ENCODE data around the gene MYO1D.
"Not testable (repeated sequence)": the region's sequence is repeated elsewhere in the genome, so short reads cannot be mapped to it uniquely, and the experiment has no call there.

The MYO1D gene

DNA sequence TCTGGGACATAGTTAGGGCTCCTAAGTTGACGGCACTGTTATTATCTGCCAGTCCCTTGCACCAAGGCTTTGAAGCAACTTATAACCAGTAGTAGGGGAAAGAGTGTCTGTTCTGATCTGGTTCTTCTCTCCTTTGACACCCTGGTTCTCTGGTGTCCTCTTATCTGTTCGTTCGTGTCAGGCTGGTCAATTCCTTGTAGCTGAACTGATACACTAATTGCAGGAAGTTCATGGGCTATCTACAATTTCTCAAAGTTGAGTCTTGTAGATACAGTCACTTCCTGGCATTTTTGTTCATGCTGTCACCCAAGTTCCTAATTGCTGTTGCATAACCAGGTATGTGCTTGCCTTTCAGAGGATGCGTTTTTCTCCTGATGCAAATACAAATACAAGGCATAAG lies 17.3 kb upstream of the MYO1D start:
- no peak for DNase-seq (ENCODE audit: low spot score)

DNA sequence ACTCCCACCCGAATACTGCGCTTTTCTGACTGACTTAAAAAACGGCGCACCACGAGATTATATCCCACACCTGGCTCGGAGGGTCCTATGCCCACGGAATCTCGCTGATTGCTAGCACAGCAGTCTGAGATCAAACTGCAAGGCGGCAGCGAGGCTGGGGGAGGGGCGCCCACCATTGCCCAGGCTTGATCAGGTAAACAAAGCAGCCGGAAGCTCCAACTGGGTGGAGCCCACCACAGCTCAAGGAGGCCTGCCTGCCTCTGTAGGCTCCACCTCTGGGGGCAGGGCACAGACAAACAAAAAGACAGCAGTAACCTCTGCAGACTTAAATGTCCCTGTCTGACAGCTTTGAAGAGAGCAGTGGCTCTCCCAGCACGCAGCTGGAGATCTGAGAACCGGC lies 10.5 kb upstream of the MYO1D start:
- not testable (repeated sequence) for DNase-seq (ENCODE audit: low spot score)

DNA sequence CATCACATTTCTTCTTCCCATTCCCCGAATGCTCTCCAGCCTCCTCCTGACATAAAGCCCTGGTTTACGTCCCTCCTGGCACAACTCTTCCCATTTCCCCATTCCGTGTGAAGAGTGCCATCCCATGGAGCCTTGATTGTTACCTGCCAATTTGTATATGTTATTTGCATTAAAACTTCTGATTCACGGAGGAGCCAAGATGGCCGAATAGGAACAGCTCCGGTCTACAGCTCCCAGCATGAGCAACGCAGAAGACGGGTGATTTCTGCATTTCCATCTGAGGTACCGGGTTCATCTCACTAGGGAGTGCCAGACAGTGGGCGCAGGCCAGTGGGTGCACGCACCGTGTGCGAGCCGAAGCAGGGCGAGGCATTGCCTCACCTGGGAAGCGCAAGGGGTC lies 10.0 kb upstream of the MYO1D start:
- not testable (repeated sequence) for DNase-seq (ENCODE audit: low spot score)

DNA sequence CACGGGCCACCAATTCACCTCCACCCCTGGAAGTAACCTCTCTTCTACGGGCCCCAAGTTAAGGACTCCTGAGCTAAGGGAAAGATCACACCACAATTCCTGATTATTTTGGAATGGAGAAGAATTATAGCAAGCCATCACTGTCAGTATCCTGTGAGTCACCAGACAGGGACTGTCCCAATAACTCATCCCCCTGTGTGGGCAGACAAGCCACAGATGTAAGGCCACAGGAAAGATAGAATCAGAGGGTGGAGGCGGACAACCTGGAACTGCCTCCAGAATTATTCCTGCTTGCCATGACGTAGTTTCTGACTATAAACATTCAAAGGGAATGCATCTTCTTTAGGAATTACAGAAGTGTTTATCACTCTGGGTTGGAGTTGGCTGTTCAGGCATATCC lies 5.8 kb upstream of the MYO1D start:
- DNase-seq (ENCODE audit: low spot score) = no peak

DNA sequence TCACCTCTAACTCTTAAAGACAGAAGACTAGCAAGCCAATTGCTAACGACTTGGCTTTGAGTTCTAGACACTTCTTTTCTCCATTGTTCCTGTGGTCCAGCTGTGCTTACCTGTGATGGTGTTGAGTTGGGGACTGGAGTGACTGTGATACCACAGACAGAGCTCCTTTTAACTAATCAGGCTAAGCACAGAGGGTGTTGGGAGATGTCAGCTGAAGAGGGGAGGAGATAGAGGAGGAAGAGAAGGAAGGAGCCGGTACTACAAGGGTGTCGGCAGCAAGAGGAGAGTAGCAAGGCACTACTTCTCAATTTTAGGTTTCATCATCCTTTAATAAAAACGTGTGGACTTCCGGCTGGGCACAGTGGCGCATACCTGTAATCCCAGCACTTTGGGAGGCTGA lies 5.1 kb upstream of the MYO1D start:
- DNase-seq (ENCODE audit: low spot score) = no peak

DNA sequence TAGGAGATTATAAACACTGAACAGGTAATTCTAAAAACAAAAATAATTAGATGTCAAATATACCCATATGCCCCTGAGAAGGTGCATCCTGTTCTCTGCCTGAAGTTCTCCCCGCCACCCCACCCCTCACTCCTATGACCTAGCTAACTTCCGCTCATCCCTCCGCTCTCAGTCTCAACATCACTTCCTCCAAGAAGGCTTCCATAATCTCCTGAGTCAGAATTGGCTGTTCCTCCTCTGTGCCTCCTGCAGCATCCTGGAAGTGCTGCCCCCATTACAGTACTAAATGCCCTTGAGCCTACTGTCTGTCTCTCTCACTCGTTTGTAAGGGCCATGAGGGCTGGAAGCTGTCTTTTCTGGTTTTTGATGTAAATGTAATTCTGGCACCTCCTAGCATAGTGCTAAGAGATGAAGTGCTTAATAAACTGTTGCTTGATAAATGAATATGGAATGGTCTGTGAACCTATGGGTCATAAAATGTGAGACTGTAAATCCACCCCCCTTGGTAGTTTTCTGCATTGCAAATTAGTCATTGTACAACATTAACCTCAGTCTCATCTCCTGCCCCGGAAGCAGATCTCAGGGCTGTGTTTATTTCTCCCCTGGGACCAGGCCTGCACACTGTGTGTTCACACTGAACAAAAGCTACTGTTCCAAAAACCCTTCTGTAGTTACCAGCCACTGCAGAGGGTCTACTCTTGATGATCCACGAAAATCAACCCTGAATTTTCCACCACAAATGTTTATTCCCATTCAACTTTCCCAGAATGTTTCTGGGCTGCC lies 3.9 kb upstream of the MYO1D start:
- DNase-seq (ENCODE audit: low spot score) = no peak

DNA sequence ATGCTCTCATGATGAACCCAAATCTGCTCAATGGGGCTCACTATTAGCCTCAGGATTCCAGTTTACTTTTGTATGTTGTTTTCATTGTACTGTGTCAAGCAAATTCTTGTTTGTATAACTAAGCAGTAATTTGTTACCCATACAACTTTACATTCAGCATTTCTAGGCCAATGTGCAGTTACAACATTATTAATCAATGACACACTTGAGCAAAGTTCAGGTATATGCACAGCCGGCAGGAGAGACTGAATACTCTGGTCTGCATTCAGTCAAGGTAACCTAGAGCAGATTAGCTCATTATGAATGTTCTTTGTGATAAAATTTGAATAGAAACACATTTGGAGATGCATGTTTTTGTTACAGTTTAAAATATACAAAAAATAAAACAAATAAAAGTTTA lies 2.2 kb upstream of the MYO1D start:
- no peak for DNase-seq (ENCODE audit: low spot score)

DNA sequence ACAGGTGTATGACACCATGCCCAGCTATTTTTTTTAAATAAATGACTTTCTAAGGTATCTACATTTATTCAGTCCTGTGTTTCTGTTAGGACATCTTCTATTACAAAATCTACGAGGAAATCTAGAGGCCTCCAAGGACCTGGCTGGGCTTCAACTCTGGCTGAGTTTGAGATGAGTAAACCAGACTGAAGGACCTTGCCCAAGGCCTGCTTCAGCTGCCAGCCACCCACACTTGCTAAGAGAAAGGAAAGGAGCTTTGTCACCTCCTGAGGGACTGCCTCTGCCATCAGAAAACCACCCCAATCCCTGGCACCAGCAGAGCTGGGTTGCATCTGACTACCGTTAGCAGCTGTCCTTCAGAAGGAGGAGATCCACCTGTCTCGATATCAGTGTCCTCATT lies 1.3 kb upstream of the MYO1D start:
- DNase-seq (ENCODE audit: low spot score) = no peak

DNA sequence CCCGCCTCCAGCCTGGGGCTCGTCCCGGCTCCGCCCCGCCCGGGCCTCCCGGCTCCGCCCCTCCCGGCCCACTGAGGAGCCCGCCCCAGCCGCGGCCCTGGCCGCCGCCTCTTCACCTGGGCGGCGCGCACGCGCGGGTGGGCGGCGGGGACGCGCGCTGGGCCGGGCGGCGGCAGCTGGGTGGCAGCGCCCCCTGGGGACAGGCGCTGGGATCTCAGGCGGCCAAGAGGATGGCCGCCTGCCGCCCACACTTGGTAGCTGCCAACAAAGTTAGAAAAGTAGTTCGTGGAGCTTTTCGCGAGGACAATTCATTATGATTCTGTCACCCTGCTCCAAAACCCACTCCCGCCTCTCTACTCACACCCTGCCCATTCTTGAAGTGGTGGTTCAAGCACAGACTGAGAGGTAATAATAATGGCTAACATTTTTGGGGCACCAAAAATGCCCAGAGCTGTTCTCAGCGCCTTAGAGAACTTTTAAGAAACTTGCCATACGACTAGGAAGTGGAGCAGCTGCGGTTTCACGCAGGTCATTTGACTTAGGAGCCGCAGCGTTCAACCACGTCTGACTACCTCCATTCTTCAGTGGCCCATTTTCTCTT lies 340 bp upstream of the MYO1D start:
- DNase-seq (ENCODE audit: low spot score) = peak; percentile 85

DNA sequence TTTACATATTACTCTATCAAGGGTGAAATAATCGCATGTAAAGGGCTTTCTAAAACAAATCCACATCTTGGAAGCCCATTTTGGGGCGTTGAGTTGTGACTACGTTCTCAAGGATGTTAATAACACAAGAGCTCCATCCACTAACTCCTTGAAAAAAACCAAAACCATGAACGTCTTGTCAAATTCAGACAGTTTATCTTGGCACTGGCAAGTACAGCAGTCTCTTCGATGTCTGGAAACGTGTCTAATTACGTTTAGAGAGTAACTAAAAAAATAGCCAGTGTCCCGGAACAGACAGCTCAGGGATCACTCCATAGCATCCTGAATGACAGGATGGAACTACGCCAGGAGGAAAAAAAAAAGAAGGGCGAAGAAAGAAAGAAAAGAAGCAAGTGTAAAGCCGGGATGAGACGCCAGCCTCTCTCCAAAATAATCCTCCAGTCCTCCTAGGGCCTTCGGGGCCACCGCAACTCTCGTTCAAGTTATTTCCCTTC lies 954 bp downstream of the MYO1D start:
- no peak for DNase-seq (ENCODE audit: low spot score)

DNA sequence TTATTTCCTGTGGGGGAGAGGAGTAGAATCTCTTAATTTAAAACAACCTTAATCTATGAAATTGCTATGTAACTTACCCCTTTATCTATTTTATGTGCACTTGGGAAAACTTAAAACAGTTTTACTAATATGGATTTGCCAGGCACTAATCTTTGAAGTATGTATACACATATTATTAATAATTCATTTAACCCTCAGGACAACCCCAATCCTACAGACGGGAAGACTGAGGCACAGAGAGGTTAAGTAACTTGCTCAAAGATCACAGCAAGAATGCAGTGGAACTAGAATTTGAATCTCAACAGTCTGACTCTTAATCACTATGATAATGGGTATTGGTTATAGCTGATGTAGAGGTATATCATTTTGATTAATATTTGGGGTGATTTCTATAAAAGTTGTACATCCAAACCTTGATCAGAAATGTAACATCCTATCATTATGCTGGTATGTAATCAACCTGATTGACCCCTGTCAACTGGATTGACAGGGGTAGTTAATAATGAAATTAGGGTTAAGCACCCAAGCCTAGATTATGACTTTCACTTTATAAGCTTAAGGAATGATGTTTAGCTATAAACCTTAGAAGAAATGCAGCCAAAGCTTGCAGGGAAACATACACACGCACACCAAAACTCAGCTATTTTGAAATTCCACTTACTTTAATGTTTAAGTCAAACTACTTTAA lies 1.6 kb downstream of the MYO1D start:
- DNase-seq (ENCODE audit: low spot score) = no peak

DNA sequence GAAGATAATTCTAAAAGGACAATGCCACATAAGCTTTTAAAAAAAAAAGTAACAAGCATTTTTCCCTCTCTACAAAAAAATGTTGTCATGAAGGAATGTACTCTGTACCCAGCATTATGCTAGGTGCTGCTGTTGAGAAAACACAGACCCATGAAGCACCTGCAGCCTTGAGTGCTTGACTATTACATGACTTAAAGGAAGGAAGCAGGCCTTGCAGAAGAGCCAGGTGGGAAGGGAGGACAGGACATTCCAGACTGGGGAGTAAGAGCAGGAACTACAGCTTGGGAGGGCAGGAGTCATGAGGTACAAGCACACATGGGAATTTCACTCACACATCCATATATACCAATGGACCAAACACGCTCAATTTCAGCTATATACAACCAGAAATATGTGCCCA lies 3.8 kb downstream of the MYO1D start:
- no peak for DNase-seq (ENCODE audit: low spot score)

DNA sequence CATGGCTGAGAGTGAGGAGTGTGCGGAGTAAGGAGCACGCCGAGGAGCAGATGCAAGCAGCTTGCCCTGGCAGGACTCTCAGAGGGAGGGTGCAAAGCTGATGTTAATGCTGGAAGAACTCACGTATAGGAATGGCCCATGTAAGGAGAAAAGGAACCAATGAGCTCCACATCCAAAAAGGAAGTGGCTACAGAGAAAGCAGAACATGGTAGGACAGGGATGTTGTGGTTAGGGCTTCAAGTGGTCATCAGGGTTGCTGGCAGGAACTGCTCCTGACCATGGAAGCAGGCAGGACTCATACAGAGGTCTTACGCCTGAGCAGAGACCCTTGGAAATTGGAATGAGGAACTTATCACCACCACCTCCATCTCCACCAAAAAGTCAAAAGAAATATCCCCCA lies 5.2 kb downstream of the MYO1D start:
- DNase-seq (ENCODE audit: low spot score) = peak; percentile 74

DNA sequence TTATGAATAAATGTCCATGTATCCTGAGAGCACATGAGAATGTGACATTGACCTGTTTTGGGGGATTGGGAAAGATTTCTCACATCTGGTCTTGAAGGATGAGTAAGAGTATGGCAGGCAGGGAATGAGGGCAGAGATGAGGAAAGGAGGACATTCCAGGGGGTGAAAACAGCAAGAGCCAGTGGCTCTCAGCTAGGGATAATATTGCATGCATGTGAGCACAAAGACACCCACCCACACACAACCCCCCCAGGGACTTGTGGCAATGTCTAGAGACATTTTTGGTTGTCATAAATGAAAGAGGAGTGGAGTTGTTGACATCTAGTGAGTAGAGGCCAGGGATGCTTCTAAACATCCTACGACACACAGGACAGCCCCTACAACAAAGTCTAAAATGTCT lies 6.0 kb downstream of the MYO1D start:
- no peak for DNase-seq (ENCODE audit: low spot score)

DNA sequence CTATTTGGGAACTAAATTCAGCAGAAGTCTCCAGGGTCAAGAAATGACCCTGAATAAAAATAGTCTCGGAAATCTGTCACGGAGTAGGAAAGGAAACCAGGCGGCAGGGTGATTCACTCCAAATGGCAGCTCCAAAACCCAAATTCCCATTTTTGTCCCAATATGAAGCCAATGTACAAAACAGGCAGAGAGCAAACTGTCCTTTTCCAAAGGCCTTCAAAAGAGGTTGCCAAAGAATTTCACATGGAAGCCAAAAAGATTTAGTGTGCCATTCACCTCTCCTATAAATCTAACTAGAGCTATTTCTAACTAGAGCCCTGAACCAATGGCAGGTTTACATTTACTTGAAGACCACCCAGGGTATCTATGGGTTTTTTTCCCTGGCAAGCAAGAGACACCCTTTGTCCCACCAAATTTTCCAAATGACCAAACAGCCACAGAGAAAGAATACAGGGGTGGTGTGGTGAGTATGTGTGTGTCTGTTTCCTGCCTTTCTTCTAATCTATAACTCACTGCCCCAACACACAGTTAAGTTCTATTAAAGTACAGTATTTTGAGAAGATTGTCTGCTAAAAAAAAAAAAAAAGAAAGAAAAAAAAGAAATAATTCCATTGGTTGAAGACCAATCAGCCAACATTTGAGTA lies 6.8 kb downstream of the MYO1D start:
- DNase-seq (ENCODE audit: low spot score) = no peak

DNA sequence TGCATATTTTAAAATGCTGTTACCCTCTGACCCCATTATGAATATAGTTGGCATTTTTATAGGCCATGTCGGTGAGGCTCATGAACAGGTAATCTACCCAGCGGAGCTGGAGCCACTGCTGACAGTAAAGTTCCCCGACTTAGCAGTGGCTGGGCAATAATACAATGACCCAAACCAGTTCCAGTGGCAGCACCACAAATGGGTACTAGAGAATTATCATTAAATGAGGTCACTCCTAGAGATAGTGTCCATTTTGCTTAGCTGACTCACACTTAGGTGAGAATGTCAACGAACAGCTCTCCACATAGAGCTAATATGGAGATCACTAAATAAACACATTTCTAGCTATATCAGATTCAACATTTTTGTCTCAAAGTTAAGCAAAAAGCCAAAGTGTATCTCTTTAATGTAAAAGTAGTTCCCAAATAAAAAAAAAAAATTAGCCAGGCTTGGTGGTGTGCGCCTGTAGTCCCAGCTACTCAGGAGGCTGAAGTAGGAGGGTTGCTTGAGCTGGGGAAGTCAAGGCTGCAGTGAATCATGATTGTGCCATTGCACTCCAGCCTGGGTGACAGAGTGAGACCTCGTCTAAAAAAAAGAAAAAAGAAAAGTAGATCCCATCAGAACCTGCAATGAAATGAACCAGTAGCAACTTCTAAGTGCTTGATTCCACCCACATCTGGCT lies 7.4 kb downstream of the MYO1D start:
- no peak for DNase-seq (ENCODE audit: low spot score)

DNA sequence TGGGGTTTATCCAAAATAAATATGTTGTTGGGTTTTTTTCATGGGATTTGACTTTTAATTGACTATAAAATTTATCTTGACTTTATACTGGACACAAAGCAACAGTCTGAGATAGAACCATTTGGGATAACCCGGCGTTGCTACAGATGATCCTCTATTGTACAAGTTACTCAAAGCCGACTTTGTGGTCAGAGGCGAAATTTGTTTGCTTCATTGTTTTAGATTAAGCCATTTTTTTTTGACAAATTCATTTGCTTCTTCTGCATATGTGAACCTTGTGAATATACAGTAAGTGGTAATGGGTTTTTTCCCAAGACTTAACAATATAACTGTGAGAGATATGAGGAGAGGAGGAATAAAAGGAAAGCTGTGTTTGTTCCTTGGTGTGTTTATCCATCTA lies 11.8 kb downstream of the MYO1D start:
- DNase-seq (ENCODE audit: low spot score) = peak; percentile 37

DNA sequence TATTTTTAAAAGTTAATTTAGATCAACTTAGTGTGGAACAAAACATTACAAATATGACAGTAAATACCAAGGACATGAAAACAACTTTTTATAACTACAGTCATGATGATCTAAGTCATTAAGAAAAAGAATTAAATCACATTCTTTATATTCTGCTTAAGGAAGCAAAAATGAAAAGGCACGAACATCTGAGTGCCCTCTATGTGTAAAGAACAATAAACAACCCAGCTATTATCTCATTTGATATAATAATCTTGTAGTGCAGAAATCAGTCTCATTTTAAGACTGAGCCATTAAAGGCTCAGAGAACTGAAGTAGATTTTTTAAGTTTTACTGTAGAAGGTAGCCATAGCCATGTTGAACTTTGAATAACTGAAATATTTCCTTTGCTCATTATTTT lies 13.4 kb downstream of the MYO1D start:
- DNase-seq (ENCODE audit: low spot score) = no peak

DNA sequence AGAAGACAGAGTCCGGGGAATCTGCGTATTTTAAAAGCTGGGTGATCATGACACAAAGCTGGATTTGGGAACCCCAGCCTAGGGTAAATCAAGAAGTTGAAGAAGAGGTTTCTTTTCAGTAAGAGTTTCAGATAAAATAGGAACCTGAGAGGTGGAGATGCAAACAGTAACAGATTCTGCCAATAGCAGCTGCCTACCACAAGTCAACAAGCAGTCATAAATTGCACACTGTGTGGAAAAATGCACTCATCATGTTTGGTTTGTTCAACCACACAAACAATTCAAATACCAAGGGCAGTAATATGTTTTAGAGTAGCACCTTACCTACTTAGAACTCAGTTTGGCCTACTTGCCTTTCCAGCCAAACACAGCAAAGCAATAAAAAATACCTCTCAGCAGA lies 14.0 kb downstream of the MYO1D start:
- DNase-seq (ENCODE audit: low spot score) = no peak

DNA sequence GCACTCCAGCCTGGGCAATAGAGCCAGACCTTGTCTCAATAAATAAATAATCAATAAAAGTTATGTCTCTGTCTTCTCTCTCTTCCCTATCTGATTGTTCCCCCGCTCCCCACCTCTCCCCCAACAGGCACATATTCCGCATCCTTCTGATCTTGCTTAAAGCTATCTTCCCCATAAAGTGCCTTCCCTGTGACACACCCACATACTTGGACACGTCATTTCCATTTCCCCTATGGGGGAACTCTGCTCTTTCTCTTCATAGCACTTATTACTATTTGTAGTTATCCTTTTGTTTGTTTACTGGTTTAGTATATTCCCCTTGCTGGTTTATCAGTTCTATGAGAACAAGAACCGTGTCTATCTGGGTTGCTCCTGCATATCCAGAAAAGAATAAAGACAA lies 14.9 kb downstream of the MYO1D start:
- no peak for DNase-seq (ENCODE audit: low spot score)

DNA sequence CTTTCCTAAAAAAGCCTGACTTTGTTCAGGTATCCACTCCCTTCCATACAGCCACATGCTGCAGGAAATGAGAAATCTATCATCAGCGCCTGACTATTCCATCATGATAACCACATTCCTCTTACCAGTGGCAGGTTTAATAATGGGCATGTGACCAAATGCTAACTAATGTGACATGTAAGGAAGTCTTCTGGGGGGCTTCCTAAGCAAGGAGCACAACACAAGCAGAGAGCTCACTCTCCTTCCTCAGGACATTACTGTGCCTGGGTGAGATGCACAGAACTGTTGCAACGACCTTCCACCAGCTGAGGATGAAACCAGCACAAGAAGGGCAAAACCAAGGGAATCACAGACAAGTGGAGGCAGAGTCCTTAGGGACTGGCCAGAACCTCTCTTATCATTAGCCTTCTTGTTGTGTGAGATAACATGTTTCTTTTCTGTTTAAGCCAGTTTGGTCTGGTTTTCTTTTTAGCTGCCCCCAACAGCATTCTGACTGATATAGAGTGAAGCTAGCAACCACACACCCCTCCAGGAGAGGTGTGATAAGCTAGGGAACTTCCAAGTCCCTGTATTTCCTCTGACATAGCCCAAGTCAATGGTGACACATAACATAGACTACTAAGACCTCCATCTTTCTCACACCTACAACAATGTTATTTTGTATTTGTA lies 16.9 kb downstream of the MYO1D start:
- DNase-seq (ENCODE audit: low spot score) = no peak

DNA sequence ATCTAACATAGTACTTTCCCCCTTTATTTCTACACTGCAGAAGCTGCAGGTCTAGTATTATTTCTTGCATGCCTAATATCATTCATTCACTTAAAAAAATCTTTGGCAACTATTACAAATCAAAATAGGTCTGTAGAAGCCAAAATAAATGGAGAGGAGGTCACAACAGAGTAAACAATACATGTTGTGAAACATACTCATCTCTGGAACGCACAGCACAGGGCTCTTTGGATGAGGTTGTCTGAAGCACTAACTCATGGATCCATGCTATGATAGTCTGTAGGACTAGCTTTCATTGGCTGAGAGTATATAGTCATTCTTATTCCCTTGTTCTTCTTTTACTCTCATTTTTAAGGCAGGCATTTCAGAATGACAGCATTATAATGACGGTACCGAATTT lies 21.3 kb downstream of the MYO1D start:
- no peak for DNase-seq (ENCODE audit: low spot score)

Measured in Ammon's horn (tissue), 1 donor.